Hepatocyte (in vitro differentiated cells): ENCODE measurements around the gene BEND5.

Experiments
- EZH2phosphoT487 ChIP-seq: fragments of 200-600 bp; sonication (generic); IDR thresholded peaks from one replicate; pipeline ENCODE4 v1.6.1; 2018; ENCODE audit warnings: antibody characterized with exemption, mild to moderate bottlenecking, low read depth, moderate library complexity; ENCODE audit not compliant: unreplicated experiment, severe bottlenecking
- TF ChIP-seq, protein P1 (sequence below): fragments of 200-600 bp; sonication (generic); IDR thresholded peaks from 2 replicates; pipeline ENCODE4 v1.5.1; 2016; ENCODE audit warnings: antibody characterized with exemption, mild to moderate bottlenecking; ENCODE audit not compliant: poor library complexity

DNA sequence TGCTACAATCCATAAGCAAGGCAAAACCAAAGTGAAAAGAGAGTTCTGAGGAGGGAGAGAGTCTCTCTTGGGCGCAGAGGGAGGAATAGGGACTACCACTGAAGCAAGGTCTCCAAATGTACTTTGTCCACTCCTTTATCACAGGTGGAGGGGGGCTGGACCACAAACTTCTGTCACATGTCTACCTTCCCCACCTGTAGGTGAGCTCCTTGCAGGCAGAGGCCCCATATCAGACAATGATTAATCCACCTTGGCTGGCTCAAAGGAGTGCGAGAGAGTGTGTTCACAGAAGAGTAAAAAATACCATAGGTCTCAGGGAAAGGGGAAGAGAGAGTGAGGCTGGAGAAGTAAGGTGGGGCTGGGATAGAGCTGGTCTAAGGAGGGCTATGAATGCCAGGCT, 4.5 kb downstream of the BEND5 start:
- TF ChIP-seq, protein P1, sequence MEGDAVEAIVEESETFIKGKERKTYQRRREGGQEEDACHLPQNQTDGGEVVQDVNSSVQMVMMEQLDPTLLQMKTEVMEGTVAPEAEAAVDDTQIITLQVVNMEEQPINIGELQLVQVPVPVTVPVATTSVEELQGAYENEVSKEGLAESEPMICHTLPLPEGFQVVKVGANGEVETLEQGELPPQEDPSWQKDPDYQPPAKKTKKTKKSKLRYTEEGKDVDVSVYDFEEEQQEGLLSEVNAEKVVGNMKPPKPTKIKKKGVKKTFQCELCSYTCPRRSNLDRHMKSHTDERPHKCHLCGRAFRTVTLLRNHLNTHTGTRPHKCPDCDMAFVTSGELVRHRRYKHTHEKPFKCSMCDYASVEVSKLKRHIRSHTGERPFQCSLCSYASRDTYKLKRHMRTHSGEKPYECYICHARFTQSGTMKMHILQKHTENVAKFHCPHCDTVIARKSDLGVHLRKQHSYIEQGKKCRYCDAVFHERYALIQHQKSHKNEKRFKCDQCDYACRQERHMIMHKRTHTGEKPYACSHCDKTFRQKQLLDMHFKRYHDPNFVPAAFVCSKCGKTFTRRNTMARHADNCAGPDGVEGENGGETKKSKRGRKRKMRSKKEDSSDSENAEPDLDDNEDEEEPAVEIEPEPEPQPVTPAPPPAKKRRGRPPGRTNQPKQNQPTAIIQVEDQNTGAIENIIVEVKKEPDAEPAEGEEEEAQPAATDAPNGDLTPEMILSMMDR: no peak
- no peak for TF ChIP-seq EZH2phosphoT487
